DOHH2 (cell line): ENCODE measurements around the gene CEP68.

Source experiments
- CTCF ChIP-seq: fragments of 200-600 bp; sonication (generic); IDR thresholded peaks from one replicate; pipeline ENCODE4 v1.5.1; 2014; ENCODE audit warnings: antibody characterized with exemption, mild to moderate bottlenecking, low read depth, low read length; ENCODE audit not compliant: poor library complexity, severe bottlenecking
- EZH2phosphoT487 ChIP-seq: fragments of 200-600 bp; sonication (generic); IDR thresholded peaks from 2 replicates; pipeline ENCODE4 v1.6.1; 2017; ENCODE audit warnings: borderline replicate concordance, mild to moderate bottlenecking, antibody characterized with exemption, low read length, moderate library complexity, mixed read lengths

DNA sequence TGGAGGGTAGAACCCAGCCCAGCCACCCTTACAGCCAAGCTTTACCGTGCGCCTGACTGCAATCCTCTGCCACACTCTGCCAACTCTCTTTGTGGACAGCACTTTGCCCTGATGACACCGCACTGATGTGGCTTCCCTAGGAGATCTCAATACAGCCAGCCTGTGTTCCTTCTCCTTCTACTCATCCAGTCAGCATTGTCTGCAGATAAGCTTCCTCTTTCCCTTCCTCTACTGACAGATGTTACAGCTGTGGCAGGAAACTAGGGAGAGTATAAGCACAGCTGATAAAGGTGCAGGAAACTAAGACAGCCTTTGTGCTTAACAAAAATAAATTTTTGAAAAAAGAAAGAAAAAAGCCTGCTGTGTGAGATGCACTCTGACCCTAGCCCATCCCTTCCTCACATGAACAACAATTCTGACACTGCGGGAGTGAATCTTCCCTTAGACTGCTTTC is 25.0 kb downstream of the CEP68 start:
- no peak for TF ChIP-seq CTCF
- no peak for TF ChIP-seq EZH2phosphoT487
